Measurements from ENCODE around the gene IQGAP2.

DNA sequence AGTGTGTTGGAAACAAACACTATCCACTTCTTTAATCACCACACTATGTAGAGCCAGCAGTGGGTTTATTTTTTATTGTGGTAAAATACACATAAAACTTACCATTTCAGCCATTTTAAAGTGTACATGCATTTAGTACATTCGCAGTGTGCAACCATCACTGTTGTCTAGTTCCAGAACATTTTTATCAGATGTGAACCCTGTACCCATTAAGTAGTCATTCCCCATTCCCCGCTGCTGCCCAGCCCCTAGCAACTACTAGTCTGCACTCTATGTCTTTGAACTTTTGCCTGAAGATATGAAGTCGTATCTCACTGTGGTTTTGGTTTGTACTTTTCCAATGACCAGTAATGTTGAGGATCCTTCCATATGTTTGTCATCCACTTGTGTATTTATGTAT is 282.6 kb downstream of the IQGAP2 start:
- TF ChIP-seq, protein P1, sequence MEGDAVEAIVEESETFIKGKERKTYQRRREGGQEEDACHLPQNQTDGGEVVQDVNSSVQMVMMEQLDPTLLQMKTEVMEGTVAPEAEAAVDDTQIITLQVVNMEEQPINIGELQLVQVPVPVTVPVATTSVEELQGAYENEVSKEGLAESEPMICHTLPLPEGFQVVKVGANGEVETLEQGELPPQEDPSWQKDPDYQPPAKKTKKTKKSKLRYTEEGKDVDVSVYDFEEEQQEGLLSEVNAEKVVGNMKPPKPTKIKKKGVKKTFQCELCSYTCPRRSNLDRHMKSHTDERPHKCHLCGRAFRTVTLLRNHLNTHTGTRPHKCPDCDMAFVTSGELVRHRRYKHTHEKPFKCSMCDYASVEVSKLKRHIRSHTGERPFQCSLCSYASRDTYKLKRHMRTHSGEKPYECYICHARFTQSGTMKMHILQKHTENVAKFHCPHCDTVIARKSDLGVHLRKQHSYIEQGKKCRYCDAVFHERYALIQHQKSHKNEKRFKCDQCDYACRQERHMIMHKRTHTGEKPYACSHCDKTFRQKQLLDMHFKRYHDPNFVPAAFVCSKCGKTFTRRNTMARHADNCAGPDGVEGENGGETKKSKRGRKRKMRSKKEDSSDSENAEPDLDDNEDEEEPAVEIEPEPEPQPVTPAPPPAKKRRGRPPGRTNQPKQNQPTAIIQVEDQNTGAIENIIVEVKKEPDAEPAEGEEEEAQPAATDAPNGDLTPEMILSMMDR (IDR thresholded peaks at IDR 0.05; ENCODE audit: low read depth, low read length, poor library complexity, severe bottlenecking) = no peak
- no peak for TF ChIP-seq EZH2phosphoT487 (IDR thresholded peaks at IDR 0.05; ENCODE audit: borderline replicate concordance, low read length)

All from DOHH2 (cell line).